Tibial artery (tissue), 4 donors: ENCODE measurements around the gene PCDHGA1.

Experiments used
- DNase-seq, 2 donors: peaks; one replicate each; pipeline ENCODE4 v3.0.0-alpha.2; 2019
- H3K27ac ChIP-seq, 2 donors: fragments of 200-600 bp; sonication (generic) in 1 of 2; 1 replicate in 1 of 2; 2 replicates in 1 of 2; pipeline ENCODE4 v1.5.1; 2018 to 2019; ENCODE audit warnings: mild to moderate bottlenecking in 1 of 2
- H3K27me3 ChIP-seq, 2 donors: fragments of 200-600 bp; sonication (generic) in 1 of 2; one replicate each; pipeline versions ENCODE4 v1.5.1 to v1.6.0; 2016 to 2019
- H3K36me3 ChIP-seq, 3 donors: fragments of 200-600 bp; sonication (generic) in 2 of 3; one replicate each; pipeline ENCODE4 v1.5.1; 2016 to 2019; ENCODE audit warnings: mild to moderate bottlenecking in 2 of 3
- H3K4me1 ChIP-seq, 4 donors: fragments of 200-600 bp; sonication (generic) in 2 of 4; 1 replicate in 3 of 4; 2 replicates in 1 of 4; pipeline ENCODE4 v1.5.1; 2016 to 2019
- H3K4me3 ChIP-seq, 2 donors: fragments of 200-600 bp; sonication (generic) in 1 of 2; 1 replicate in 1 of 2; 2 replicates in 1 of 2; pipeline ENCODE4 v1.5.1; 2018 to 2019; ENCODE audit warnings: mild to moderate bottlenecking in 2 of 2
- H3K9me3 ChIP-seq, 3 donors: fragments of 200-600 bp; sonication (generic) in 1 of 3; one replicate each; pipeline ENCODE4 v1.5.1; 2016 to 2019
- CTCF ChIP-seq, 2 experiments: fragments of 200-600 bp in 1 of 2; fragments of 450-650 bp in 1 of 2; IDR thresholded peaks; one replicate each; pipeline ENCODE4 v1.5.1; 2017 to 2019; ENCODE audit warnings: antibody characterized with exemption in 2 of 2, mild to moderate bottlenecking in 1 of 2, moderate library complexity in 1 of 2
- intact Hi-C: fragments of 100-400 bp; cut with DNase I; formaldehyde crosslinking; loops from one replicate; pipeline ENCODE4 v1.15.0; 2023; ENCODE audit warnings: low total_unique reads

The PCDHGA1 gene

GRCh38 chr5:141517880-141518617 lies 187.7 kb downstream of the PCDHGA1 start:
- intact Hi-C loops, result loop anchor here (10.0 kb wide), 1 partner anchor 1113 kb away; the partner anchor contains the start of gene ANKHD1
- Histone ChIP-seq H3K36me3 (peaks cover 2 to 21% (median 18%) of the 10 kb centered on the region in 3 donors), H3K27ac (no peak overlapping the region), H3K9me3 (no peaks in the 10 kb centered on the region), H3K27me3 (no peaks in the 10 kb centered on the region), H3K4me3 (no peak overlapping the region), H3K4me1 (peaks cover 0 to 56% (median 31%) of the 10 kb centered on the region in 4 donors)
- DNase-seq, result no peak
- TF ChIP-seq CTCF (IDR thresholded peaks at IDR 0.05), result no peak

- H3K9me3 ChIP-seq, result no peaks in the 10 kb centered on the region
- no peaks in the 10 kb centered on the region for H3K27me3 ChIP-seq
- no peak for DNase-seq
- H3K4me3 ChIP-seq, result no peak overlapping the region
- H3K36me3 ChIP-seq, result peaks cover 6 to 21% (median 18%) of the 10 kb centered on the region in 3 donors
- TF ChIP-seq CTCF (IDR thresholded peaks at IDR 0.05), result no peak
- peaks cover 0 to 56% (median 30%) of the 10 kb centered on the region in 4 donors for H3K4me1 ChIP-seq
- H3K27ac ChIP-seq, result no peak overlapping the region
- intact Hi-C loops, result loop anchor here (10.0 kb wide), 1 partner anchor 1114 kb away; the partner anchor contains the start of gene ANKHD1
These were observed 188.3 kb downstream of the PCDHGA1 start for GRCh38 chr5:141518618-141519015.

- Histone ChIP-seq H3K4me3 (no peak overlapping the region), H3K9me3 (no peaks in the 10 kb centered on the region), H3K4me1 (peaks cover 0 to 51% (median 23%) of the 10 kb centered on the region in 4 donors), H3K27me3 (no peaks in the 10 kb centered on the region), H3K36me3 (peaks cover 6 to 25% (median 22%) of the 10 kb centered on the region in 3 donors), H3K27ac (peak overlapping the region; percentile 53 to 70)
- no peak for TF ChIP-seq CTCF (IDR thresholded peaks at IDR 0.05)
- DNase-seq, result no peak
- intact Hi-C loops, result loop anchor here (10.0 kb wide), 1 partner anchor 1115 kb away; the partner anchor contains the start of gene ANKHD1
These were observed 189.6 kb downstream of the PCDHGA1 start for GRCh38 chr5:141519605-141520565.

GRCh38 chr5:141521244-141521781 lies 191.0 kb downstream of the PCDHGA1 start:
- no peak for TF ChIP-seq CTCF (IDR thresholded peaks at IDR 0.05)
- H3K27ac ChIP-seq, result peak overlapping the region; percentile 53 to 70
- DNase-seq, result peak in 1 of 2 donors; percentile 61
- H3K9me3 ChIP-seq, result no peaks in the 10 kb centered on the region
- H3K4me3 ChIP-seq, result no peak overlapping the region
- peaks cover 0 to 43% (median 12%) of the 10 kb centered on the region in 4 donors for H3K4me1 ChIP-seq
- H3K36me3 ChIP-seq, result peaks cover 13 to 26% (median 23%) of the 10 kb centered on the region in 3 donors
- H3K27me3 ChIP-seq, result no peaks in the 10 kb centered on the region
- intact Hi-C loops, result no loop called here

GRCh38 chr5:141522301-141522700 lies 192.0 kb downstream of the PCDHGA1 start:
- Histone ChIP-seq H3K27me3 (no peaks in the 10 kb centered on the region), H3K36me3 (peaks cover 16 to 29% (median 29%) of the 10 kb centered on the region in 3 donors), H3K4me1 (peaks cover 0 to 36% (median 9%) of the 10 kb centered on the region in 4 donors), H3K27ac (peak overlapping the region; percentile 53 to 70), H3K9me3 (no peaks in the 10 kb centered on the region), H3K4me3 (no peak overlapping the region)
- TF ChIP-seq CTCF (IDR thresholded peaks at IDR 0.05), result no peak
- intact Hi-C loops, result no loop called here
- no peak for DNase-seq
